ENCODE measurements around the gene PGA4. TPM values are rescaled to one million over a fixed set of nuclear protein-coding genes. Genes with fewer than 3 reads are reported as not detected.
"Not testable (repeated sequence)": the region's sequence is repeated elsewhere in the genome, so short reads cannot be mapped to it uniquely, and the experiment has no call there.

Gene PGA4
- polyA plus RNA-seq, 5 donors, result 0.18 to 1.3 (median 0.67) TPM

- not testable (repeated sequence) for DNase-seq
Measured at GRCh38 chr11:61204502-61205059, 17.6 kb upstream of the PGA4 start.

- DNase-seq, result not testable (repeated sequence)
Measured at GRCh38 chr11:61207636-61208310, 14.4 kb upstream of the PGA4 start.

DNA sequence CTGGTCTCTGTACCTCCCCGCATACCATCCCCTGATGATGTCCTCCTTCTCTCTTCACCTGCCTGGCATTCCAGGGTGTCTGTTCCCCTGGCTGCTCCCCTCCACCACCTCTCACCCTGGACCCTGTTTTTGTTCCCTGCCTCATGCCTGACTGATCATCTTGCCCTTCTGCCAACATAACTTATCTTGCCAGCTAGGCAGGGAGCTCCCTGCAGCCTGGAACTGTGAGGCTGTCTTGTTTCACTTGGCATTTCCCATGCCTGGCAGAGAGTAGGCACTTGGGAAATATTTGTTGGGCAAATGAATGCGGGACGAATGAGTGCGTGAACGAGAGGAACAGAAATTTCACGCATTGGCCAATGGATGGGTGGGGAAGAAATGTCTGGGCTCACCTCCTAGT, 11.5 kb upstream of the PGA4 start:
- not testable (repeated sequence) for DNase-seq

DNA sequence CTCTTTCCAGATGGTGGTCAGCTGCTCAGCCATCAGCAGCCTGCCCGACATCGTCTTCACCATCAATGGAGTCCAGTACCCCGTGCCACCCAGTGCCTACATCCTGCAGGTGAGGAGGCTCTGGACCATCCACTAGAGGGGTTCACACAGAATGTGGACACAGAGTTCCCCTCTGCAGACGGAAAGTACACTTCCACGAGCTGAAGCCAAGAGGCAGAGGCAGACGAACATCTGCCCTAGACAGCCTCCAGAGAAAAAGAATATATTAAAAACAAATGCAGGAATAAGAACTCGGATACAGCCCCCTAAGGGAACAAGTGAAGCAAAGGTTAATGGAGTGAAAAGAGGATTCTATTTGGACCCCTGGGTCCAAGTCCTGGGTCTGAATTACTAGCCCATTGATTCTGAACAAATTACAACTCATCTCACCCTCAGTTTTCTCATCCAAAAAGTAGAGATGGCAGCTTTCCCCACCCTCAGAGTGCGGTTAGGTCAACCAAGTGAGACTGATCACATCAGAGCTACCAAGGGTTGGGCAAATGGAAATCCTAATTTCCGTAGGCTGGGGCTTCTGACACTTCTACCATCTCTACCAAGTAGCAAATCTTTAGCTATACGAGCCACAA, 10.7 kb upstream of the PGA4 start:
- DNase-seq, result not testable (repeated sequence)

GRCh38 chr11:61212202-61212601, 9.9 kb upstream of the PGA4 start:
- not testable (repeated sequence) for DNase-seq

DNA sequence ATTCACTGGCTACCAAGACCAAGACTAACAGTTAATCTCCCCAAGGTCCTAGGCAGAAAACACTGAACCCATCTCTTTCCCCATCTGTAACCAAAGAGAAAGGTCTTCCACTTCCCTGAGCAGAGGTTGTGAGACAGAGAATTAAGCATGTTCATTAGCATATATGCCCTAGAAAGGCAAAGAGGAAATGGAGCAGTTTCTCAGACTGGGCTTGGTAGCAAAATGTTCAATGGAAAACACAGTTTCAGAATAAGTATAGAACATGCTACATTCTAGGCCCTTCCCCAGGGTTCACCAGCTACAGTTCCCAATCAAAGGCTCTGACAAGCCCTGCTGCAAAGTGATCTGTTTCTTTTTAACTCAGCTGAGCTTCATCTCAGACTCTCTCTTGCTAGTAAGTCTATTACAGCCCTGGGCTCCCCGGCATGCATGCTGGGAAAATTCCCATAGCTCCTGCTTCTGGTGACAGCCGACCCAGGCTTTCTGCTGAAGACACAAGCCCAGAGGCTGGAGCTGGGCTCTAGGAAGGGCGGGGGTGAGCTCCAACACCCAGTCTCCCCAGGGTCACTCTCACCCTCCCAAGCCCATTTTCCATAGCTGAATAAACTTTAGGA, 8.3 kb upstream of the PGA4 start:
- DNase-seq, result not testable (repeated sequence)

- DNase-seq, result not testable (repeated sequence)
Measured at GRCh38 chr11:61218306-61218705, 3.8 kb upstream of the PGA4 start.

DNA sequence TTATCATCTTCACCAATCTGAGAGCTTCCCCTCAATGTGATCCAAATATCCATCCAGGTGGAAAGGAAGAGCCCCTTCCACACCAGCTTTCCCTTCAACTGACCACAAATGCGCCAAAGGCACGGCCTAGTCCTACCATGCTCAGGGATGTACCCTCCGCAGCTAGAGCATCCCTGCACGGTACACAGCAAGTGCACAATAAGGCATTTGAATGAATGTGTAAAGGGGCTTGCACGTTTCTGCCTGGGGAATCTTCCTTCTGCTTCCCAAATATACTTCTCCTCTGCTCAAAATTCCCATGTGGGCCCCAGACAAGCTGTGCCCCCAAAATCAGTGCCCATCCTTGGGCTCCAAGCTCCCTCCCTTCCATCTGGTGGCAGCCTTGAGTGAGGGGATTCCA, 3.1 kb upstream of the PGA4 start:
- not testable (repeated sequence) for DNase-seq

DNA sequence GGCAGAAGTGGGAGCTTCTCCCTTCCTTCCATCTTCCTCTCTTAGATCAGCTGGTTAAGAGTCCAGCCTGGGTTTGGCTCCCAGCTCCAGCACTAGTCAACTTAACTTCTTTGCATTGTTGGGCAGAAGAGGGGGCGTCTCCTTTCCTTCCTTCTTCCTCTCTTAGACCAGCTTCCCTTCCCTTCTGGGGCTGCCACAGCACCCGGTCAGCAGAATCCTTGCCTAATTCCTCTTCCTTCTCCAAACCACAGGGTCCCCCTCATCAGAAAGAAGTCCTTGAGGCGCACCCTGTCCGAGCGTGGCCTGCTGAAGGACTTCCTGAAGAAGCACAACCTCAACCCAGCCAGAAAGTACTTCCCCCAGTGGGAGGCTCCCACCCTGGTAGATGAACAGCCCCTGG, 545 bp downstream of the PGA4 start:
- DNase-seq, result not testable (repeated sequence)

- DNase-seq, result not testable (repeated sequence)
Measured at GRCh38 chr11:61226457-61227137, 4.5 kb downstream of the PGA4 start.

DNA sequence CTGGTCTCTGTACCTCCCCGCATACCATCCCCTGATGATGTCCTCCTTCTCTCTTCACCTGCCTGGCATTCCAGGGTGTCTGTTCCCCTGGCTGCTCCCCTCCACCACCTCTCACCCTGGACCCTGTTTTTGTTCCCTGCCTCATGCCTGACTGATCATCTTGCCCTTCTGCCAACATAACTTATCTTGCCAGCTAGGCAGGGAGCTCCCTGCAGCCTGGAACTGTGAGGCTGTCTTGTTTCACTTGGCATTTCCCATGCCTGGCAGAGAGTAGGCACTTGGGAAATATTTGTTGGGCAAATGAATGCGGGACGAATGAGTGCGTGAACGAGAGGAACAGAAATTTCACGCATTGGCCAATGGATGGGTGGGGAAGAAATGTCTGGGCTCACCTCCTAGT, 7.3 kb downstream of the PGA4 start:
- DNase-seq, result not testable (repeated sequence)

DNA sequence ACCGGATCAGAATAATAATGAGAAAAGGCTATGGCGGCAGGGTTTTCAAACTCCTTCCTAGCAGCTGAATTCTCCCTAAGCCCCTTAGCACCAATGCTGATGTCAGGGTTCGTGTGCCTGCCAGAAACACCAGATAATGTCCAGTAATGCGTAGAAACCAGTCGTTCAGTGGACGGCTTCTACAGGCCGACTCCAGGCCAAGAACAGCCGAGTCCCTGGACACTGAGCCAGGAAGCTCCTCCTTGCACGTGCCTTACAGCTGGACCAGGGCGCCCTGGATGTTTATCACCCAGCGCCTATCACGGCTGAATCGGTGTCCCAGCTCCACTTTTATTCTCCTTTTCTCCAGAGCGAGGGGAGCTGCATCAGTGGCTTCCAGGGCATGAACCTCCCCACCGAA, 8.9 kb downstream of the PGA4 start:
- not testable (repeated sequence) for DNase-seq

- not testable (repeated sequence) for DNase-seq
Measured at GRCh38 chr11:61231585-61231984, 9.4 kb downstream of the PGA4 start.

DNA sequence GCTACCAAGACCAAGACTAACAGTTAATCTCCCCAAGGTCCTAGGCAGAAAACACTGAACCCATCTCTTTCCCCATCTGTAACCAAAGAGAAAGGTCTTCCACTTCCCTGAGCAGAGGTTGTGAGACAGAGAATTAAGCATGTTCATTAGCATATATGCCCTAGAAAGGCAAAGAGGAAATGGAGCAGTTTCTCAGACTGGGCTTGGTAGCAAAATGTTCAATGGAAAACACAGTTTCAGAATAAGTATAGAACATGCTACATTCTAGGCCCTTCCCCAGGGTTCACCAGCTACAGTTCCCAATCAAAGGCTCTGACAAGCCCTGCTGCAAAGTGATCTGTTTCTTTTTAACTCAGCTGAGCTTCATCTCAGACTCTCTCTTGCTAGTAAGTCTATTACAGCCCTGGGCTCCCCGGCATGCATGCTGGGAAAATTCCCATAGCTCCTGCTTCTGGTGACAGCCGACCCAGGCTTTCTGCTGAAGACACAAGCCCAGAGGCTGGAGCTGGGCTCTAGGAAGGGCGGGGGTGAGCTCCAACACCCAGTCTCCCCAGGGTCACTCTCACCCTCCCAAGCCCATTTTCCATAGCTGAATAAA, 10.5 kb downstream of the PGA4 start:
- not testable (repeated sequence) for DNase-seq

DNA sequence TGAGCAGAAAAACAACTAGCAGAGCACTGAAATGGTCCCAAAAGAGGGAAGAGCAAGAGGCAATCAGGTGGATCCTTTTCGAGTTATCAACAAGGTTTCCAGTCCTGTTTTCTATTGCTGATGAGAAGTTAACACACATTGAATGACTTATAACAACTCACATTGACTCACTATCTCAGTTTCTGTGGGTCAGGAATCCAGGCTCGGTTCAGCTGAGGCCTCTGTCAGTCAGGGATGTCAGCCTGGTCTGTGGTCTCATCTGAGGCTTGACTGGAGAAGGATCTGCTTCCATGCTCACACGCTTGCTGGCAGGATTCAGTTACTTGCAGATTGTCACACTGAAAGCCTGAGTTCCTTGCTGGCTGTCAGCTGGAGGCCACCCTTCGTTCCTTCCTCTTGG, 15.0 kb downstream of the PGA4 start:
- DNase-seq, result not testable (repeated sequence)

DNA sequence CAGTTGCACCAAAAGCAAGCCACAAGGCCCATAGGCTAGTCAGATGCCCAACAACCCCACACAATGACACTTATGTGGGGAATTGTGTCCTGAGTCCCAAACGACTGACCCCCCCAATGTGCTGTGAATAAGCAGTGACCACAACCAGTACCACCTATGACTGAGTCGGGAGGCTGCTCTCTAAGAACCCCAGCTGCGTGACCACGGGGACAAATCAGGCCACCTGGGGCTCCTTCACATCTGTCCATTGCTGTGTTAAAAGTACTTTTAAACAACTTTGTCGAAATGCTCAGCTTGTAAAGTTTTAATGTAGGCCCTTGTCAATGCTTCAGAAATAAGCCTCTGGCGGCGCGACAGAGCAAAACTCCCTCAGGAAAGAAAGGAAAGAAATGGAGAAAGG, 18.1 kb downstream of the PGA4 start:
- DNase-seq, result not testable (repeated sequence)

DNA sequence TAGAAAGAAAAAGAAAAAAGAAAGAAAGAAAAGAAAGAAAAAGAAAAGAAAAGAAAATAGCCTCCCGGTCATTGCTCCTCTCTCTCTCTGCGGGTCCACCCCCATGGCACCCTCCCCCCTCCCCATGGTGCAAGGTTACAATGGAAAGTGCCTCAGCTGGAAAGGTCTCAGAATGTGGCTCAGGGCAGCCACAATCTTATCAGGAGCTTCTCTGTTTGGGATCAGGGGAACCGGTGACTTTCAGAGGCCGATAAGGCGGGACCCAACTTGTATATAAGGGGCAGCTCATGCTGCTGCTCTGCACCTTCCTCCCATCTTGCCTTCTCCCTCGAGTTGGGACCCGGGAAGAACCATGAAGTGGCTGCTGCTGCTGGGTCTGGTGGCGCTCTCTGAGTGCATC, 18.7 kb downstream of the PGA4 start, which contains the start of gene PGA5:
TSS of gene PGA5 (plus strand) at position 301 of the 400 bp plus-strand sequence. CDS start at position 353, 52 bp downstream.
- DNase-seq, result not testable (repeated sequence)

DNA sequence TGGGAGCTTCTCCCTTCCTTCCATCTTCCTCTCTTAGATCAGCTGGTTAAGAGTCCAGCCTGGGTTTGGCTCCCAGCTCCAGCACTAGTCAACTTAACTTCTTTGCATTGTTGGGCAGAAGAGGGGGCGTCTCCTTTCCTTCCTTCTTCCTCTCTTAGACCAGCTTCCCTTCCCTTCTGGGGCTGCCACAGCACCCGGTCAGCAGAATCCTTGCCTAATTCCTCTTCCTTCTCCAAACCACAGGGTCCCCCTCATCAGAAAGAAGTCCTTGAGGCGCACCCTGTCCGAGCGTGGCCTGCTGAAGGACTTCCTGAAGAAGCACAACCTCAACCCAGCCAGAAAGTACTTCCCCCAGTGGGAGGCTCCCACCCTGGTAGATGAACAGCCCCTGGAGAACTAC, 19.4 kb downstream of the PGA4 start:
- not testable (repeated sequence) for DNase-seq

DNA sequence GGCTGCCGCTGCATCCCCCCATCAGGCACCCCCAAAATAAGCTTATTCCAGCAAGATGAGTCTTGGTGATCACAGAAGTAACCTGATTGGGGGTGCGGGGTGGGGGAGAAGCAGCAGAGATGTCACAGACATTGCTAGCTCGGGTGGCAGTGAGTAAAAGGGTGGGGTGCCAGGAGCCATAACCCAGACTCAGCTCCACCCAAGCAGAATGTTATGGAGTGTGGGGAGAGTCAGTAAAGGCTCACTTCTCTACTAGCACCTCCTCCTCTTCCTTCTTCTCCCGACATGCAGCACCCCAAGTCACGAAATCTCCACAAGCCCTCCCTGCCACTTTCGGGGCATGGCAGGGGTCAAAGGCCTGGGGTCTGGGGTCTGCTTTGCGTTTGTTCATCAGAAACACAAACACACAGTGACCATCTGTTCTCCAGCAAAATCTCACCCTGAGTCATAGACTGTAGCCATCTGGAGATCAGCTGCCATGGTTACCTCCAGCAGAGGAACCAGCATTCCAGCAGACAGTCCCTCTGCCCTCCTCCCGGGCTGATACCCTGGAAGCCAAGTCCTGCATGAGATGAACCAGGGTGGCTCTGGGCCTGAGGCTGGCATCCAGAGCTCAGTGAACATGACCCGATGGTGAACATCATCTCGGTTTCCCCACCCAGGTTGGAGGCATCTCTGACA, 23.3 kb downstream of the PGA4 start:
- DNase-seq, result not testable (repeated sequence)

DNA sequence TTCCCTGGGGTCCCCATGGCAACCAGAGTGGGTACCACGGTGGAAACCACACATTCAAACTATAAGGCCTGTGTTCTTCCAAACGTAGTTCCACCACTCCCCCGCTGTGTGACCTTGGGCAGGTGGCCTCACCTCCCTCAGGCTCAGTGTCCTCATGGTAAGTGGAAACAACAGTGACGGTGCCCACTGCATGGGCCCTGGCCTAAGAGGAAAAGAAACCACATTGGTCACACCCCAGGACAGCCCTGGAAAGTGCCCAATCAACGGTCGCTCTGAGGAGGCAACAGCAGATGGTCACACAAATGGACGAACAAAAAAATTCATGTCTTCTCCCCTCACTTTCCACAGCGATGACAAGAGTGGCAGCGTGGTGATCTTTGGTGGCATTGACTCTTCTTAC, 25.9 kb downstream of the PGA4 start:
- DNase-seq, result not testable (repeated sequence)

GRCh38 chr11:61249201-61249600, 27.1 kb downstream of the PGA4 start:
- DNase-seq, result not testable (repeated sequence)

Measured in right lung (tissue), 5 donors.